Thyroid gland (tissue), 4 donors: Measurements from ENCODE around the gene CYP3A5.

ENCODE experiments used
- CTCF ChIP-seq, 6 experiments: fragments of 200-600 bp in 3 of 6; fragments of 450-650 bp in 3 of 6; sonication (generic) in 3 of 6; IDR thresholded peaks; one replicate each; pipeline ENCODE4 v1.5.1; 2016 to 2019; ENCODE audit warnings: antibody characterized with exemption in 6 of 6, mild to moderate bottlenecking in 2 of 6, inconsistent platforms in 1 of 6, moderate library complexity in 1 of 6
- POLR2A ChIP-seq, 2 donors: fragments of 450-650 bp; IDR thresholded peaks; one replicate each; pipeline ENCODE4 v1.6.1; 2017; ENCODE audit warnings: antibody characterized with exemption in 2 of 2, mild to moderate bottlenecking in 2 of 2, moderate library complexity in 1 of 2

DNA sequence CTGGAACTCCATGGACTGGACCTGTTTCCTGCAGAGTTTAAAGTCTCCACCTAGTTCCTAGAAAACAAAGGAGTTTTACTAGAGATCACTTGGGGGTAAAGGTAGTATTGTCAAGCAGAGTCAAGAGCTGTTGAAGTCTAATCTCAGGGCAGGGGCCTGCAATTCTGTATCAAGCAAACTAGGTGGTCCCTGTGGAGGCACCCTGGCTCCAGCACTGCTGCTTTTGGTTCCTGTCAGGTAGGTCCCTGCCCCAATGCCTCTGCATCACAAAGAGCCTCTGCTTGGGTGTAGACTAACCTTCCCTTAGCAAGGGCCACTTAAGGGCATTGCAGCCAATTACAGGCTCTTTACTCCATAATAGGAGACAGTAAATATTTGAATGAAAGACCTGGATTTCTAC is 40.5 kb downstream of the CYP3A5 start:
- TF ChIP-seq CTCF (IDR thresholded peaks at IDR 0.05) = no peak
- no peak for TF ChIP-seq POLR2A (IDR thresholded peaks at IDR 0.05)
